ENCODE results near the gene TNS3.

The TNS3 gene

DNA sequence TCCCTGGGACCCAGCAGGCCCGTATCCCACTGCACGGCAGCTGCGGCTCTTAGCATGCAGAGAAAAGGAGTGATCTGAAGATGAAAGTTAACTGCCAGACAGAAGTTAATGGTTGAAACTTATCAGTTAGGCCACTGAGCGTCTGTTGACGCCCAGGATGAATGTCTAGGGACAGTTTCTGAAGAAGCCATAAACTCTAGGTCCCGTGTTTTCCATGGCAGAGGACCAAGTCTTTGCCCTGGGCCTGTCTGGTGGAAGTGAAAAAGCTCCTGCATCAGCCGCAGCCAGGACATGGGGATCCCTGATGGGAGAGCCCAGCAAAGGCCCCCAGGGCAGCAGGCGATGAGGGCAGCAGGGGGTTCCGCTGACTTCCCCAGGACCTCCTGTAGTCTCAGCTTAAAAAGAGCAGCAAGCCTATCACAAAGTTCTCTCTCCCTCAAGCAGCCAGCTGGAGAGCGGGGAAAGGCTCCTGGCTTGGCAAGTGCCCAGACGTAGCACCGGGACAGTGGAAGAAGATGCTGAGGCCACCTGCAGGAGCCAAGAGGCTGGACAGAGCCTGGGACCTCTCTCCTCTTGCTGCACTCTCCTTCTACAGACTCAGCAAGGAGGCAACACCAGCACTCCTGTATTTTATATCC is 79.6 kb downstream of the TNS3 start:
- DNase-seq = no peak

DNA sequence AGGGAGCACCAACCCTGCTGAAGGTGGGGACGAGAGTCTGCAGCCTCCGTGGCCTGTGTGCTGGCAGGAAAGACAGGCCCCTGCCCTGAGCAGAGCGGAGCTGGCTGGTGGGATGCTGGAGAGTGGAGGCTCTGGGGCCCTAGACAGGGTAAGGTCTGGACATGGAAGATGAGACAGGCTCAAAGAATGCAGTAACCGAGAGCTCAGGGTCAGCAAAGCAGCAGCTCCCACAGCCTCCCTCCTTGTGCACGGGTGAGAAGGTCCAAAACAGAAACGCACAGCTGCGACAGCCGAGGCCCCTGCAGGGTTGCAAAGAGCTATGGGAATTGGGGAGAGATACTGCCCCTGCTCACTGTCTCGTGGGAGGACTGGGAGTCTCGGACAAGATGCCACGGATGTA is 80.5 kb downstream of the TNS3 start:
- DNase-seq = no peak

DNA sequence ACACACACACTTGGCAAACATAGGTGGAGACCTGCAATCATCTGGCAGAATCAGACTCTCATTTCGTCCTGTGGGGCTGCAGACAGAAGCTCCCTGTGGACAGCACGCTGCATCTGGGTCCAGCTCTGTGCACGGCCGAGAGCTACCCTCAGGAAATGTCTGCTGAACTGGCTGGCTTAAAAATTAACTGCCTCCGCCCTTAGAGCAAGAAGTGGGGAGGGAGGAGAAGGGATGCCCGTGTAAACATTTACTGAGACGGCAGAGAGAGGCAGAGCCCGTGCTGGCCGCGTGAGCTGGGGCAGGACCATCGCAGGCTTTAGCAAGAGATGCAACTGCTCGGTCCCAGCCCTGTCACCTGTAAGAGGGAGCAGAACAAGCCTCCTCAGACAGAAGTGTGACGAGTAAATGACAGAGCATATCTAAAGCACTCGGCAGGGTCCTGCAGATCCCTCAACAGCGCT is 81.8 kb downstream of the TNS3 start:
- DNase-seq = no peak

DNA sequence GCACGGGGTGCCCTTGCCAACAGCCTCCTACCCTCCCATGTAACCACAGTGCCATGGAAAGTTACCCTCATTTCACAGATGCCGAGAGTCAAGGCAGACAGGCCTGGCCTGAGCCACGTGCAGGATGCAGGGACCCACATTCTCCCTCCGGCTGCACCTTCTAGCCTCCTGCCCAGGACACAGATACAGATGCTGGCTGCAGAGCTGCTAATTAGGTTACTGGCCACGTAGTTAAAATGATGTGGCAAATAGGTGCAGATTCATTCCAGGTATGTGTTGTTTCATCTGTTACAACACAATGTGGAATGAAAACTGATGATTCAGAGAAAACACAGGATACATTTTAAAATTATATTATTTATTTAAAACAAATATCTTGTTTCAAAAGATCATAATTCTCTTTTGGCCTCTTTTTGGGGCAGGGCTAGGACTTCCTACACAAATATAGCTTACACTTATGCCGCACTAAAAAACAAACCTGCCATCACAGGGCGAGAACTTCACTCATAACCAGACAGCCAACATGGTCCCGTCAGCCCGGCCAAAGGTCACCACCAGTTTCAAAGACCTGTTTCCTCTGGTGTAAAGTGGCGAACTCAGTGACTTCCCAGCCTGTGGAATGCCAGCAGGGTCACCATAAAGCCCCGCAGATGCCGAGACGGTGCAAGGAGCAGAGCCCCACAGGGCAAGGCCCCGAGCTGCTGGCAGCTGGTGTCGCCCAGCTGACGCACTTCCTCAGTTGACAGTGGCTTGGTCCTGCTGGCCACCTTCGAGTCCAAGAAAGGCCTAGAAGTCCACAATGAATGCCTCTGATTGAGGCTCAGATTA is 83.5 kb downstream of the TNS3 start:
- DNase-seq = no peak

DNA sequence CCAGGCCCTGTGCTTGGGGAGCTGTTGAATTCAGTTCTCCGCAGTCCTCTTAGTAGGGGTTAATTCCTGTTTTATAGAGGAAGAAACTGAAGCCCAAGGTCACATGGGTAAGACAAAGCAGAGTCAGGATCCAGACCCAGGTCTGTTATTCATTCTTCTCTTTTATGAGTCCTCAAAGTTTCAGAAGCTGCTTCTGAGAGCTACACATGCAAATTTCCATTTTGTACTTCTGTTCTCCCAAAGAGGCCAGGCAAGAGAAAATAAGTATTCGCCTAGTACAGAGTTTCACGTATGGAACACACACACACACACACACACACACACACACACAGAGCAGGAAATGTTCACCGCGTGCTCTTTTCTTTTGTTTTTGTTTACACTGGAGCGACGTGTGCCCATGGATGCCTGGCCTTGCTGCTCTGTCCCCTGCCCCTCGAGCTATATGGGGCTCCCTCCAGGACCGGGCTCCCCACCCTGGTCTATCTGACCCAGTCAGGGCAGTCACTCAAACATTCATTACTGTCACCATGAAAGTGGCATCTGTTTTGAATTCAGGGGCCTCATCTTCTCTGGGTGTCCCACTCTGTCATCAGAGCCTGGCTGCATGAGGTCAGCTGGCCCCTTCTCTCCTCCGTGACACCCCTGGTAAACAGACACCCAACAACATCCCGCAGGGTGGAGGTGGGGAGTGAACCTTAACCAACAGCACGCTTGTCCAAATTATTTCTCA is 84.4 kb downstream of the TNS3 start:
- DNase-seq = no peak

DNA sequence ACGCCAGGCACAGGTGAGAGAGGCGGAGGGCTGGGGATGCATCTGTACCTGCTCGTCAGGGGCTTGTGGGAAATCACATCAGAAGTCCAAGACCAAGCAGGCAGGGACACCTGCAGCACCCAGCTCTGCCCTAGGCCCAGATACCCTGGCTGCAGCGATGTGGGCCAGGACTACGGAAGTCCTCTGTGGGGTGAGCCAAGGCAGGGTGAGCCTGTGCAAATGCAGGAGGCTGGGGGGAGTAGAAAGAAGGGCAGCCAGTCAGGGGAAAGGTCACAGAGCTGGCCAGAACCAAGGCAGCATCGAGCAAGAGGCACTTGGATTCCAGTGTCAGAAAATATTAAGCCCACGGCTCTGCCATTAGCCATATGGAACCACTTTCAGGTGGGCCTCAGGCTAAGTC is 85.2 kb downstream of the TNS3 start:
- DNase-seq = no peak

DNA sequence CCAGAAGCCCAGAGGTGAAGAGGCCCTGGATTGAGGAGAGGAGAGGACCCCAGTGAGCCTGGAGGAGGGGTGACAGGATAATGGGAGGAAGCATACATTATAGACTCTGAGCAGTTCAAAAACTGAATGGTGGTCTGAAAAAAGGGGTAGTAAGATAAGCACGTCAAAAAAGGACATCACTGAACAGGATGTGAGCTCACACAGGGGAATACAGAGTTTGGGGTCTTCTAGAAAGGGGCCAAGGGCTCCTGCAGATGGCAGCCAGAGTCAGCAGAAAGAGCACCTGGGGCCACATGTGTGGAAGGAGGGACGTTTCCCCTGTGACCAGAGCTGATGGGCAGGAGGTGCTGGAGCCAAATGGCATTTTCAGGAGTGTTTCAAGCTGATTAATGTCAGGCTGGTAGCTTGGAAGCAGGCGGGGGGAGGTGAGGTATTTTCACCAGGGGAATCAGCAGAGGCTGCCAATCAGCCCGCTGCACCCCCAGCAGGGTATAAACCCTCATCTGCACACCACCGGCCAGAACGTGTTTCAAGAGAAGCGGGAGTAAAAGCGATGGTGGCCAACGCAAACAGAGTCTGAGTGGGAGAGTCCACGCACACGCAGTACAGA is 85.8 kb downstream of the TNS3 start:
- no peak for DNase-seq

DNA sequence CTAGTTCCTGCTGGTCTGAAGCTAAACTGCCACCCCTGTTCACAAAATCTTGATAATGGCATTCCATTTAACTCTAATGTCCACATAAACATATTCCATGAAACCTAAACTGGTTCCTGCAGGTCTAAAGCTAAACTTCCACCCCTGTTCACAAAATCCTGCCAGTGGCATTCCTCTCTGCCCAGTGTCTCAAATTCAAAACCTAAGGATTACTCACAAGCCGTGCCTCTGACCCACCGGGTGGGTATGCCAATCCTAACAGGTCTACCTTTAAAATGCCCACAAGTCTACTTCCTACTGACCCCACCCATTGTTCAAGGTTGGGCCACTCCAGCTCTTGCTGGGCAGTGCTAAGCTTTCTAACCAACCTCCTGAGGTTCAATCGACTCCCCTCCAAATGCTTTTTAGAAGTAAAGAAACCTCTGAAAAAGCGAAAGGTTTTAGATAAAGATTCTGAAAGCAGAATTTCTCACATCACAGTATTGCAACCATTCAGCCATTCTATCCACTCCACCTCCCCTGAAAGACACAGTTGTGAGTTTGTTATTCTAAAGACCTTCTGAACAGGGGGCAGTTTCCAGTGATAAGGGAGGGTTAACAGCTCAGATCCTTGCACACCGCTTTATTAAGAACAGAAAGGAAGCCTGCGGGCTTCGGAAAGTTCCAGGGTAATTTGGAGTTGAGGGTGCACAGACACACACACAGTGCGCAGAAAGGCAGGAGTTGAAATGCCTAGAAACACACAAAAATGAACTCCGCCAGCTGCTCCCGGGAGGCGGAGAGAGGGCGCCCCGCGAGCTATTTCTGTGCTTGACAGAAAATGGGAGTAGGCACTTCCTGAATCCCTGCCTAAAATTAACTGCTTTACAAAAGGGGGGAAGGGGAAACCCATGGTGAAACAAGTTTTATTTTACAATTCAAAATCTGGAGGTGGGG is 87.7 kb downstream of the TNS3 start:
- no peak for DNase-seq

DNA sequence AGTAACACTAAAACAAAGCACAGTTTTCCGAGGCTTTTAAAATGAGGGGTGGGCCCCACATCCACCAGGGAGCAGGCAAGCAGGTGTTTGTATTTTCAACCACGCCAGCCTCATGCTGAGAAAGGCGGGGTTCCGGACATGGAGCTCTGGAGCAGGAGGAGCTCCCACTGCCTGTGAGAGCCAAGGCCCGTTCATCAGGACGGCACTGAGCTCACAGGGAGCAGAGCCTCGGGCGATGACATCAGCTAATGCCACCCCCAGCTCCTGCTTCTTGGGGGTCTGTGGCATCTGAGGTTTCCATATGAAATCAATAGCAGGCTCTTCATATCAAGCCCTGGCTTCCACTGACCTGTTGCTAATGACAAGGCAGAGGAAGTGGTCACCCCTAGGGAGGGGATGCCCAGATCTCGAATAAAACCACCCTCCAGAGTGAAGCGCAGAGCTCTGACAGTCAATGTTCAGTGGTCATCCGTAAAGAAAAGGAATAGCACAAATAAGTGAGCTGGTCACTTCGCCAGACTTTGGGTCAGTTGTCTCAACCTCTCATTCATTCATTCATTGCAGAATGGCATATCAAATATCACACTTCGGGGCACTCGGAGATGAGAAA is 89.1 kb downstream of the TNS3 start:
- no peak for DNase-seq

DNA sequence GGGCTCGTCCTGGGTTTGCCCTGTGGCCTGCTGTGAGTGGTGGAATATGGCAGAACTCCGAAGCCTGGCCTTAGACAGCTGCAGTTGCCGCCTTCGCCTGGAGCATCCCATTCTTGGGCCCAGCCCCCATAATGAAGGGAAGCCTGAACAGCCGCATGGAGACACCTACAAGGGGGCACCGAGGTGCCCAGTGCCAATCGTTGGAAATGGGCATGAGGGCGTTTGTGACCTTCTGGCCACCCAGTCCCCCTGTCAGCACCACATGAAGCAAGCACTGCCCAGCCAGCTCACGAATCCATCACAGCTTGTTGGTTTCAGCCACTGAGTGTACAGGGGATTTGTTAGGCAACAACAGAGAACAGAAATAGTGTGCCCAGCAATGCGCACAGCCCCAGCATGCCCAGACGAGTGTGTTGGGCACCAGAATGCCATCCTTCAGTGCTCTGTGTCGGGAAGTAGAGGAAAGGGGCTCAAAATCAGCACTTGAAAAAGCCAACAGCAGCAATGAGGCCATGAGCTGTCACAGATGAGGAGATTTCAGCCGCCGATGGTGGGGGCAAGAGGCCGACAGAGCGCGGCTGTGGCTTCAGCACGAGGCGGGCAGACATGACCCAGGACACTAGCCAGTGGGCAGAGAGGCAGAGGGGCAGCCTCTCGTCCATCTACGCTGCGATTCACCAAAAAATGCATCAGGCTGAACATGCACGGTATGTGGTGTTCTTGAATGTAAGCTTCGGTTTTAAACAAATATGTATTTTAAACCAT is 91.2 kb downstream of the TNS3 start:
- no peak for DNase-seq

DNA sequence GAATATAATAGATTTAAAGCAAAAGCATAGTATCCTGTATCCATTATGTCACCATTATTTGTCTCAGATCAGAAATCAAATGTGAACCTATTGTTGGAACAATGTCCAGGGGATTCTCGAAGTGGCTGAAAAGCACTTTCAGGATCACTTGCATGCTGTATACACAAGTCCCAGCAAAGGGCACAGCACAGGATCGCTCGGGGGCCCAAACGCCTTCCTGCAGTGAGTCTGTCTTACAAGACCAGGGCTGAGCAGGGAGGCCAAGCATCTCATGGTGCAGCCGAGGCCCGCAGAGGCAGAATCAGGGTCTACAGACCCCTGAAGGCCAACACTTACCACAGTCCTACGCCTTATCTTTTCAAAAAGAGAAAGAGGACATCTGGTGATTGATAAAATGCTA is 92.3 kb downstream of the TNS3 start:
- no peak for DNase-seq

DNA sequence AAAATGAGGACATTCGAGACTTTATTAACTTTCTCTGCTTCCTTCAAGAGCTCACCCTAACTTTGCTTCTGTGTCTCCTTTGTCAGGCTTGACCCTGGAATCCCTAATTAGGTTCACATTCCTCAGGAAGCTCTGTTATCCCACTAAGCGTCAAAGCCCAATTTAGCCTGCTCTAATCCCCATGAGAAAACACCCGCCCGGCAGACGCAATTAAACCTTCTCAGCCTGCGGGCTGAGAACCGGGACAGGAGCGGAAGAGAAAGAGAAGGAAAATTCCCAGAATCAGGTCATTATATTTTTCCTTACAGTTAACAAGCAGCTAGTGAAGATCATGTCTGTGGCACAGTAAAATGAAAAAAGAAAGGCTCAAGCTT is 93.0 kb downstream of the TNS3 start:
- no peak for DNase-seq

DNA sequence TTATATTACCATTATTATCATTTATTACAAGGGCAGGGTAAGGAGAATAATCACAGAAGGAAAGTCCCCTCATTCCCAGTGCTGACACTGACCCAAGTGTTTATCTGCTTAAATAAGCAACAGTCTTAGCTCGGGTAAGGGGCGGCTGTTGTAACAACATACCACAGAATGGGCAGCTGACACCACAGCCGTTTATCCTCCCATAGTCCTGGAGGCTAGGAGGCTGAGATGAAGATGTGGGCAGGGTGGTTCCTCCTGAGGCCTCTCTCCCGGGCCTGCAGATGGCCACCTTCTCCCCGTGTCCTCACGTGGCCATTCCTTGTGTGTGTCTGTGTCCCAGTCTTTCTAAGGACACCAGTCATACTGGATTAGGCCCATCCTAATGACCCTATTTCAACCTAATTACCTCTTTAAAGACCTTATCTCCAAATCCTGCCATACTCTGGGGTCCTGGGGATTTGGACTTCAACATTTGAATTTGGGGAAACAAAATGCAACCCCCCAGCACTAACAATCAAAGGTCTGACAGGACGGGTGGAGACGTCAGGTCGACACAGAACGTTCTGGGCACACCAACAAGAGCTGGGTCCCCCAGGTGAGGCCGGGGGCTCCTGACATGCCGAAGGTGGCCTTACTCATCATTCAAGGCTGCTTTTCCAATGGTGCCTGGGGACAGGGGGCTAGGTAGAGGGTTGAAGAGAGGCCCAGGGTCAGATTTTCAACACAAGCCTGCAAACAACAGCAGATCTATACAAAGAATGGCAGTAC is 93.5 kb downstream of the TNS3 start:
- no peak for DNase-seq

DNA sequence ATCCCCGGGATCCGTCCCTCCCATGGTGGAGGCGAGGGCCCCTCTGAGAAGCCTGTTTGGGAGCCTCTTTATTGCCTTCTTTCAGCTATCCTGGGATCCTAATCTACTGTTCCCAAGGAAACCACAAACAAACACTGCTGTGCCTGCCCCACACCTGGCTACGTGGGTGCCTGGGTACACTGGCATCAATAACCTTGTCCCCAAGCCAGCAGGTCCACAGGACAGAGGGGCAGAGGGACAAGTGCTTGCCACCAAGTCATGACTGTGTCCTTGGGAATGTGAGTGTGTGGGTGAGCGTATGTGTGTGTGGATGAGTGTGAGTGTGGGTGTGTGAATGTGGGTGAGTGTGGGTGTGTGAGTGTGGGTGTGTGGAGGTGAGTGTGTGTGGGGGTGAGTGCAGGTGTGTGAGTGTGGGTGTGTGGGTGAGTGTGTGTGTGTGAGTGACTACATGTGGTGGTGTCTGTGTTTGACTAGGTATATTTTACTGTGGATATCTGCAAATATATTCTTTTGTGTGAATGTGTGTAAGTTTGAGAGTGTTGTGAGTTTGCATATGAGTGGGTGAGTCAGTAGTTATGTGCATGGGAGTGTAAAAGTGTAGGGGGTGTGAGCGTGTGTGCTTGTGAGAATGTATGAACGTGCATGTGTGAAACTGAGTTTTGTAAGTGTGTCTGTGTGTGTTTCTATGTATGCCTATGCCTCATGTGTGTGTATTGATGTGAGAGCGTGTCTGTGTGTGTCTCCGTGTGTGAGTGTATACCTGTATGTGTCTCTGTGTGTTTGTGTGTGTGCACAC is 96.1 kb downstream of the TNS3 start:
- no peak for DNase-seq

DNA sequence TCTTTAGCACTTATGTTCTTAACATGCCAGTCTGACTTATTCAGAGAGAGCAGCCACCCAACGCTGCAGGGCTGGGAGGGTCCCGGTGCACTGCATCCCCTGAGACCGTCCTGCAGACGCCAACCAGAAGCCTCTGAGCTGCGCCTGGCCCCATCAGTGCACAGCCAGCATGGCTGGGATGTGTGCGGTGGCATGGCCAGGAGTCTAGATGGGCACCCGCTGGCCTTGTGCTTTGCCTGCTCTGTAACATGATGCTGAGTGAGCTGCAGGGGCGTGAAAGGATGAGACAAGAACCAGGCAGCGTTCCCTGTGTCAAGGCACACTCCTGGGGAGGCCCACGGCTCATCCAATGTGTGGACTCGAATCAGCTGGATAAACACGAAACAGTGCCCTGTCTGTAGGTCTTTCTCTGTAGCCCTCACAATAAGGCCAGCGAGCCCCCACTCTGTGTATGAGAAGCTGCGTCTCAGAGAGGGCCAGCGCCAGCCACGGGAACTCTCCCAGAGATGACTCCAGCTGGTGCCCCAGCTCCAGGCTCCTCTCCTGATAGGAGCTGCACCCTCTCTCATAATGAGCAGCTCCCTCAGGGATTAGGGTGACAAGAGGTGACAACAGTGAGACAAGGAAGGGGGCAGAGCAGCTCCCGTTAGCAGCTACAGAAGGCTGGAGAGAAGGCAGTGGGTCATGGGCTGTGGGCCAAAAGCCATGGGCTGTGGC is 96.8 kb downstream of the TNS3 start:
- no peak for DNase-seq

DNA sequence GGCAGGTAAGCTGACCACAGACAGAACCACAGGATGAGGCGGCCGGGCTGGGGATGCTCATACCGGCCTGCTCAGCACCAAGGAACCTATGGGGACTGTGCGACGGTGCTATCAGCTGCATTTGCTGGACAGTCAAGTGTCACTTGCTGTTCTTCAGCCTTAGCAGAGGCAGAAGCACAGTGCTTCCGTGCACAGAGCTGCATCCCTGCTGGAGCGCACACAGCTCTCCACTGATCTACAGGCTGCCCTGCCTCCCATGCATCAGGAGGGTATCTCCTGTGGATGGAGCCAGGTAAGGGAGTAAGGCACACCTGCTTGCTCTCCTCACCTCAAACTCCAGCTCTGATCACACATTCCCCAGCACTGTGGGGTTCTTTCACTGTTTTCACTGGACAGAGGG is 97.5 kb downstream of the TNS3 start:
- no peak for DNase-seq

DNA sequence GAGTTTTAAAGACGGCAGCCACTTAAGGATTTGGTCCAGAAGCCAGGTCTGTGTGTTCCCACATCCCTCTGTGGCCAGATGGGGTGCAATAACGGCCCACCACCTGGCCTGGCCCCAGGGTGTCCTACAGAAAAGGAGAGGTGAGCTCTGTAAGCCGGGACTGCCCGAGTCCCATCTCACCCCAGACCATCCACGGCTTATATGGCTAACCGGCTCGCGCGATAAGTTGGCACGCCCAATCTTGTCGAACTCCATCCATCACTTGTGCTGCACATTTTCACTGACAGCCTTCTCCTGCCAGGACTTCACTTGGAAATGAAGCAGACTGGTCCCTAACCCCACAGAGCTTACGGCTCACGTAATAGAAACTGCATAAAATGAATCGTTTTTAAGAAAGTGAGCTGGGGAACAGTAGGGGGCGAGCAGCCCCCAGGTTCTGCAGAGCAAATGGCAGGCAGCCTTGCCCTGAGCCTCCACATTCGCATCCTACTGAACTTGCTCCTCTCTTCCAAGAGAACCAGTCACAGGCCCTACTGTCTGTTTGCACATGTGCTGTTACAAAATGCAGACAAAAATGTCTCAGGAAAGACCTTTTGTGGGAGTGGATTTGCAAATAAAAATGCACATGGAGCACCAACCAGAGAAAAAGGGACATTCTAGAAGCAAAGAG is 98.2 kb downstream of the TNS3 start:
- no peak for DNase-seq
